ENCODE data around the gene GLCE. TPM values are rescaled to one million over a fixed set of nuclear protein-coding genes. Genes with fewer than 3 reads are reported as not detected.

GLCE gene
- total and polyA plus RNA-seq, 4 donors: 7.0 to 15.0 (median 7.6) TPM

- H3K9me3 ChIP-seq (ENCODE audit: control insufficient read depth, low read length): no peaks in the 10 kb centered on the region
- no peaks in the 10 kb centered on the region for H3K27me3 ChIP-seq (ENCODE audit: control insufficient read depth in 1 of 2, insufficient read depth in 2 of 2, low read length in 1 of 2)
- 92 to 95% methylated on average over 3 of the region's 3 CpGs for whole genome bisulfite sequencing, 2 donors
- ATAC-seq (ENCODE audit: low FRiP score) (no peak), DNase-seq (no peak)
- H3K4me3 ChIP-seq (ENCODE audit: low read length in 2 of 2): no peak overlapping the region
- H3K36me3 ChIP-seq (ENCODE audit: control insufficient read depth in 1 of 2, insufficient read depth in 2 of 2, low read length in 1 of 2): no peaks in the 10 kb centered on the region
- H3K4me1 ChIP-seq (ENCODE audit: control insufficient read depth in 1 of 2, insufficient read depth in 2 of 2, low read length in 2 of 2): no peaks in the 10 kb centered on the region
- H3K27ac ChIP-seq (ENCODE audit: low read depth in 1 of 2, low read length in 2 of 2): no peak overlapping the region
- intact Hi-C loops (cut with DNase I): no loop called here
These were observed 39.7 kb upstream of the GLCE start for GRCh38 chr15:69120732-69121131.

- no peaks in the 10 kb centered on the region for H3K36me3 ChIP-seq (ENCODE audit: control insufficient read depth in 1 of 2, insufficient read depth in 2 of 2, low read length in 1 of 2)
- DNase-seq (no peak), ATAC-seq (ENCODE audit: low FRiP score) (no peak)
- H3K9me3 ChIP-seq (ENCODE audit: control insufficient read depth, low read length): no peaks in the 10 kb centered on the region
- H3K27me3 ChIP-seq (ENCODE audit: control insufficient read depth in 1 of 2, insufficient read depth in 2 of 2, low read length in 1 of 2): no peaks in the 10 kb centered on the region
- H3K4me1 ChIP-seq (ENCODE audit: control insufficient read depth in 1 of 2, insufficient read depth in 2 of 2, low read length in 2 of 2): no peaks in the 10 kb centered on the region
- intact Hi-C loops (cut with DNase I): no loop called here
- 95 to 96% methylated on average over 5 of the region's 5 CpGs for WGBS, 2 donors
- H3K27ac ChIP-seq (ENCODE audit: low read depth in 1 of 2, low read length in 2 of 2): no peak overlapping the region
- H3K4me3 ChIP-seq (ENCODE audit: low read length in 2 of 2): no peak overlapping the region
These were observed 39.1 kb upstream of the GLCE start for GRCh38 chr15:69121198-69121828.

GRCh38 chr15:69125236-69125635, 35.2 kb upstream of the GLCE start:
- Histone ChIP-seq H3K27ac (ENCODE audit: low read depth in 1 of 2, low read length in 2 of 2) (no peak overlapping the region), H3K4me3 (ENCODE audit: low read length in 2 of 2) (no peak overlapping the region), H3K27me3 (ENCODE audit: control insufficient read depth in 1 of 2, insufficient read depth in 2 of 2, low read length in 1 of 2) (no peaks in the 10 kb centered on the region), H3K4me1 (ENCODE audit: control insufficient read depth in 1 of 2, insufficient read depth in 2 of 2, low read length in 2 of 2) (no peaks in the 10 kb centered on the region), H3K9me3 (ENCODE audit: control insufficient read depth, low read length) (no peaks in the 10 kb centered on the region), H3K36me3 (ENCODE audit: control insufficient read depth in 1 of 2, insufficient read depth in 2 of 2, low read length in 1 of 2) (no peaks in the 10 kb centered on the region)
- DNase-seq (no peak), ATAC-seq (ENCODE audit: low FRiP score) (no peak)
- intact Hi-C loops (cut with DNase I): no loop called here
- WGBS, 2 donors: 39 to 53% methylated on average over 8 of the region's 8 CpGs

- DNase-seq: no peak
- no peaks in the 10 kb centered on the region for H3K9me3 ChIP-seq (ENCODE audit: control insufficient read depth, low read length)
- no peaks in the 10 kb centered on the region for H3K36me3 ChIP-seq (ENCODE audit: control insufficient read depth in 1 of 2, insufficient read depth in 2 of 2, low read length in 1 of 2)
- no peak for ATAC-seq (ENCODE audit: low FRiP score)
- no peaks in the 10 kb centered on the region for H3K4me1 ChIP-seq (ENCODE audit: control insufficient read depth in 1 of 2, insufficient read depth in 2 of 2, low read length in 2 of 2)
- H3K27ac ChIP-seq (ENCODE audit: low read depth in 1 of 2, low read length in 2 of 2): no peak overlapping the region
- H3K4me3 ChIP-seq (ENCODE audit: low read length in 2 of 2): no peak overlapping the region
- WGBS, 2 donors: 80 to 87% methylated on average over 3 of the region's 3 CpGs
- no peaks in the 10 kb centered on the region for H3K27me3 ChIP-seq (ENCODE audit: control insufficient read depth in 1 of 2, insufficient read depth in 2 of 2, low read length in 1 of 2)
- intact Hi-C loops (cut with DNase I): no loop called here
These were observed 34.4 kb upstream of the GLCE start for GRCh38 chr15:69126054-69126469.

- H3K27ac ChIP-seq (ENCODE audit: low read depth in 1 of 2, low read length in 2 of 2): no peak overlapping the region
- no peaks in the 10 kb centered on the region for H3K9me3 ChIP-seq (ENCODE audit: control insufficient read depth, low read length)
- H3K4me3 ChIP-seq (ENCODE audit: low read length in 2 of 2): no peak overlapping the region
- no peaks in the 10 kb centered on the region for H3K4me1 ChIP-seq (ENCODE audit: control insufficient read depth in 1 of 2, insufficient read depth in 2 of 2, low read length in 2 of 2)
- no peak for DNase-seq
- 96 to 97% methylated on average over 1 of the region's 1 CpG for WGBS, 2 donors
- intact Hi-C loops (cut with DNase I): no loop called here
- ATAC-seq (ENCODE audit: low FRiP score): no peak
- no peaks in the 10 kb centered on the region for H3K36me3 ChIP-seq (ENCODE audit: control insufficient read depth in 1 of 2, insufficient read depth in 2 of 2, low read length in 1 of 2)
- H3K27me3 ChIP-seq (ENCODE audit: control insufficient read depth in 1 of 2, insufficient read depth in 2 of 2, low read length in 1 of 2): no peaks in the 10 kb centered on the region
These were observed 33.1 kb upstream of the GLCE start for GRCh38 chr15:69127306-69127705.

GRCh38 chr15:69128667-69129311, 31.6 kb upstream of the GLCE start:
- 57% methylated on average over 2 of the region's 2 CpGs for WGBS, 2 donors
- no peaks in the 10 kb centered on the region for H3K27me3 ChIP-seq (ENCODE audit: control insufficient read depth in 1 of 2, insufficient read depth in 2 of 2, low read length in 1 of 2)
- H3K27ac ChIP-seq (ENCODE audit: low read depth in 1 of 2, low read length in 2 of 2): no peak overlapping the region
- no peaks in the 10 kb centered on the region for H3K36me3 ChIP-seq (ENCODE audit: control insufficient read depth in 1 of 2, insufficient read depth in 2 of 2, low read length in 1 of 2)
- intact Hi-C loops (cut with DNase I): no loop called here
- H3K9me3 ChIP-seq (ENCODE audit: control insufficient read depth, low read length): no peaks in the 10 kb centered on the region
- H3K4me3 ChIP-seq (ENCODE audit: low read length in 2 of 2): no peak overlapping the region
- peak; percentile 59 to 80 for DNase-seq
- no peaks in the 10 kb centered on the region for H3K4me1 ChIP-seq (ENCODE audit: control insufficient read depth in 1 of 2, insufficient read depth in 2 of 2, low read length in 2 of 2)
- ATAC-seq (ENCODE audit: low FRiP score): no peak

GRCh38 chr15:69131362-69132220, 28.8 kb upstream of the GLCE start:
- DNase-seq (peak in 1 of 2 donors; percentile 59), ATAC-seq (ENCODE audit: low FRiP score) (no peak)
- intact Hi-C loops (cut with DNase I): no loop called here
- Histone ChIP-seq H3K27ac (ENCODE audit: low read depth in 1 of 2, low read length in 2 of 2) (no peak overlapping the region), H3K36me3 (ENCODE audit: control insufficient read depth in 1 of 2, insufficient read depth in 2 of 2, low read length in 1 of 2) (no peaks in the 10 kb centered on the region), H3K4me1 (ENCODE audit: control insufficient read depth in 1 of 2, insufficient read depth in 2 of 2, low read length in 2 of 2) (no peaks in the 10 kb centered on the region), H3K27me3 (ENCODE audit: control insufficient read depth in 1 of 2, insufficient read depth in 2 of 2, low read length in 1 of 2) (no peaks in the 10 kb centered on the region), H3K9me3 (ENCODE audit: control insufficient read depth, low read length) (no peaks in the 10 kb centered on the region), H3K4me3 (ENCODE audit: low read length in 2 of 2) (no peak overlapping the region)
- WGBS, 2 donors: 88 to 91% methylated on average over 7 of the region's 7 CpGs

- WGBS, 2 donors: 94 to 95% methylated on average over 4 of the region's 4 CpGs
- H3K36me3 ChIP-seq (ENCODE audit: control insufficient read depth in 1 of 2, insufficient read depth in 2 of 2, low read length in 1 of 2): no peaks in the 10 kb centered on the region
- H3K4me1 ChIP-seq (ENCODE audit: control insufficient read depth in 1 of 2, insufficient read depth in 2 of 2, low read length in 2 of 2): no peaks in the 10 kb centered on the region
- no peak overlapping the region for H3K4me3 ChIP-seq (ENCODE audit: low read length in 2 of 2)
- ATAC-seq (ENCODE audit: low FRiP score) (no peak), DNase-seq (no peak)
- H3K9me3 ChIP-seq (ENCODE audit: control insufficient read depth, low read length): no peaks in the 10 kb centered on the region
- intact Hi-C loops (cut with DNase I): no loop called here
- H3K27me3 ChIP-seq (ENCODE audit: control insufficient read depth in 1 of 2, insufficient read depth in 2 of 2, low read length in 1 of 2): no peaks in the 10 kb centered on the region
- H3K27ac ChIP-seq (ENCODE audit: low read depth in 1 of 2, low read length in 2 of 2): no peak overlapping the region
These were observed 28.0 kb upstream of the GLCE start for GRCh38 chr15:69132430-69132829.
